ENCODE results near the gene CTIF.
"Not testable (repeated sequence)": the region's sequence is repeated elsewhere in the genome, so short reads cannot be mapped to it uniquely, and the experiment has no call there.

CTIF gene

GRCh38 chr18:48858676-48859075 is 319.8 kb downstream of the CTIF start:
- DNase-seq (ENCODE audit: low read depth in 1 of 2, low spot score in 1 of 2), result no peak

DNA sequence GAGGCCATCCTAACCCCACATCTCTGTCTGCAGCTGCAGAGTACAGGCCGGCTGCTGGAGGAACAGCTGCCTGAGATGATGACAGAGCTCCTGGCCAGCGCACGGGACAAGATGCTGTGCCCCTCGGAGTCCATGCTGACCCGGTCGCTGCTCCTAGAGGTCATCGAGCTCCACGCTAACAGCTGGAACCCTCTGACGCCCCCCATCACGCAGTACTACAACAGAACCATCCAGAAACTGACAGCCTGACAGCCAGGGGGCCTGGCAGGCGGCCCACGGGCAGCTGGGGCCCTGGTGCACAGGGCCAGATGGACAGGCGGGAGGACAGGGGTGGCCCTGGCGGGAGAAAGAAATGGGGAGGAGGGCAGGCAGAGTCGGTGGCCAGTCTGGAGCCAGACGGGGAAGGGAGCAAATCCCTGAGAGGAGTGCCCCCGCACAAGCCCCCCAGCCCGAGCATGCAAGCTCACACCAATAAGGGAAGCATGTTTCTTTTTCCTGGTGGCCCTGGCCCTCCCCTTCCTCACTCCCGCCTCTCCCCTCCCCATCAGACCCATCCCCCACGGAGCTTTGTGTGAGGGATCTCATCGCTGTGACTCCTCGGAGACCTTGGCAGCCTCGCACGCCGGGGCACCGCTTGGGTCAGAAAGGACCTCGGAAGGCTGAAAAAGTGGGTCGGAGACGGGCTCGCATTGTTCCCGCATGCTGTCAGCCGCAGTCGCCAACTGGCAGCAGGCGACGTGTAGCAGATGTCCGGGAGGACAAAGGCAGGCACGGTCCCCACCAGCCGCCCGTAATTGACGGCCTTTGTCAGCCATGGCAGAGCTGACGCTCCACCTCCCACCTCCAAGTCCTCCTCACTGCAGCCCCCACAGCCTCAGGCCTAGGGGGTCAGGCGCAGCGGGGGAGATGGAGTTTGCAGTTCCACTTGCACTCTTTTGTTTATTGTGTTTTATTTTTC is 320.8 kb downstream of the CTIF start:
- no peak for DNase-seq (ENCODE audit: low read depth in 1 of 2, low spot score in 1 of 2)

DNA sequence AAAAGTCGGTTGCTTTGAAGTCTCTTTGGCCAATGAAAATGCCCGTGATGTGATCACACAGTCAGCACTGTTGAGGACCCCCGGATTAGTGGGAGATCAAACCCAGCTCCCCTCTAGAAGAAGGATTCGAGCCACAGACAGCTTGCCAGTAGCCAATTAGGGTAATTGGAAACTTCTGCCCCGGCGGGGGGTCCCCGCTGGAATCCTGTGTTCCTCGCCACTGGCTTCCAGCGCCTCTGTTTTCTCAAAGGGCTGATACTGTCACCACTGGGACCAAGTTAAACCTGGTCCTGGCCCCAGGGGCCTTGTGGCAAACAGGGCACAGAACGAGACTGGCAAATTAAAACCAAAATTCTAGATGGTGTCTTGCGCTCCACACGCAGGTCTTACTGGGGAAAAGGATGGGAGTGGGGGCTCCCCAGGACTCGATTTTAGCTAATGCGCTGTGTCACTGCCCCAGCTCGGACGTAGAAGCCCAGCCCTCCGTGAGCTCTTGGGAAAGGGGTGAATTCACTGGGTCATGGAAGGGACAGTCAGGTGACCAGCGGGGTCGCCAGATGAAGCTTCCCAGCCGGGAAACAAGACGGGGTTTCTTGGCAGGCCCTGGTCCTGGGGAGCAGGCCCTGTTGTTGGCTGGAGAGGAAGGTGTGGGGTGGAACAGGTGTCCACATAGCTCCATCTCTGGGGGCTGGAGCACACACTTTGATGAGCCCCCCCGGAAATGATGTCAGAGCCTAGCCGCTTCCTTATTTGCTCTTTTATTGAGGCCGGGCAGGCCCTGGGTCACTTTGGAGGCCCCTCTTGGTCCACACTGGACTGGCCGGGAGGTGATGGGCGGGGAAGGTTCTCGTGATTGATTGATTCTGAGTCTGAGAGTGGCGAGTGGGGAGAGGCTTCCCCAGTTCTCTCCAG is 321.7 kb downstream of the CTIF start:
- no peak for DNase-seq (ENCODE audit: low read depth in 1 of 2, low spot score in 1 of 2)

DNA sequence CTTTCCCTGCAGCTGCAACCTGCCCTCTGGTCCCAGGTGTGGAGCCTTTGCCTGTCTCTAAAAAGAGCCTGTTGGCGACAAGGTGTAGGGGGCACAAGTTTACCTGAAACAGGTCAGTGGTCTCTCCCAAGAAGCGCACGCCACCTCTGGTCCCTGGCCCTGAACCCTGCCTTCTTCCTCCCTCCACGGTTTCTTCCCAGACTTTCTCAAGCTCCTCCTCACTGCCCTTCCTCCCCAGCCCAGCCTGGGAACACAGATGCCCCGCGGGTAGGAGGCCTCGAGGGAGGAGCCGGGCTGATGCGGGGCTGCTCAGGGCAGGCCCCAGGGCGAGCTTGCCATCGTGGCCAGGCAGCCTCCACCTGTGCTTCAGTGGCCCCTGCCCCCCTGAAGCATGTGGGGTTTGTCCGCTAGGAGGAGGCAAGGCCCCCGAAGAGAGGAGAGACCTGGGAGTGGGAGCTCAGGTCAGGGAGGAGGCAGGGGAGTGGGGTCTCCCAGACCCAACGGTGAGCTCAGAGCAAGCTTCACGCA is 322.4 kb downstream of the CTIF start:
- DNase-seq (ENCODE audit: low read depth in 1 of 2, low spot score in 1 of 2), result no peak

DNA sequence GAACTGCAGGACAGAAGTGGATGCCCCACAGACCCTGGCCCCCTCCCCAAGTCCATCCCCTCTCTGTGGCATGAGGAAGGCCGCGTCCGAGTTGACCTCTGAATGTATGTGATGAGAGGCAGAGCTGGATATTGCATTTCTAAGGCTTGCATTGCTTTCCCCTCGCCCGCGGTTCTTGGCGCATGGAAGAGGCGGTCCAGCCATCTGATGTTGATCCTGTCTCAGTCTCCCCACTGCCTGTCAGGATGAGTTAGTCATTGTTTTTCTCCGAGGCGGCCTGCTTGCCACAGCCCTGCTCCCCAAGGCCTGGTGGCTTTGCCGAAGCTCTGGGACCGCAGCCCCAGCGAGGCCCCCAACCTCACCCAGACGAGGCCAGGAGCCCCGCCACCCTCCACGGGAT is 323.3 kb downstream of the CTIF start:
- no peak for DNase-seq (ENCODE audit: low read depth in 1 of 2, low spot score in 1 of 2)

- no peak for DNase-seq (ENCODE audit: low read depth in 1 of 2, low spot score in 1 of 2)
Observed at GRCh38 chr18:48862678-48863270, 323.9 kb downstream of the CTIF start.

DNA sequence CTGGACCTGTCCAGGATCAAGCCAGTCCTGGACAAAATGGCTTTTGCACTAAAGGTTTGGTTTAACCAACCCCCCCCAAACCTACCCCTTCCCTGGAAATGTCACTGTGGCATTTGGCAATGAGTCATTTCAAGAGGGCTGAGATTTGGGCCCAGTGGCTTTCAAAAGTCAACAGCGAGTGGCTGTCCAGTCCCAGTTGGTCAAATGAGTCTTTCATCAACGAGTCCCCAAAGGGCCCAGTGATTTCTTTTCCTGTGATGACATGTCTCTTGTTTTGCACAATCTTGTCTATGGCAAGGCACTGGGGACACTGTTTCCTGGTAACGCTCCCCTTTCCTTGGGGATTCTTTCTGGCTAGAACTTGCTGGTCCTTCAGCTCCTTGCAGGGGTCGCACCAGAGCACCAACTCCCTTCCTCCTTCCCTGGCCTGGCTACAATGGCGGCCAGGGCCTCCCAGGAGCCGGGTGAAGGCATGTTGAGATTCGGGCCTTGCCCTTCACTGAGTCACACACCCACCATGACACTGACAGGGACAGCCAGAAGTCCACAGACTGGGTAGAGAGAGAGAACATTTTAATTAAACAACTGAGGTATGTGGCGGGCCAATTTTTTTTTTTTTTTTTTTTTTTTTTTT is 324.7 kb downstream of the CTIF start:
- no peak for DNase-seq (ENCODE audit: low read depth in 1 of 2, low spot score in 1 of 2)

DNA sequence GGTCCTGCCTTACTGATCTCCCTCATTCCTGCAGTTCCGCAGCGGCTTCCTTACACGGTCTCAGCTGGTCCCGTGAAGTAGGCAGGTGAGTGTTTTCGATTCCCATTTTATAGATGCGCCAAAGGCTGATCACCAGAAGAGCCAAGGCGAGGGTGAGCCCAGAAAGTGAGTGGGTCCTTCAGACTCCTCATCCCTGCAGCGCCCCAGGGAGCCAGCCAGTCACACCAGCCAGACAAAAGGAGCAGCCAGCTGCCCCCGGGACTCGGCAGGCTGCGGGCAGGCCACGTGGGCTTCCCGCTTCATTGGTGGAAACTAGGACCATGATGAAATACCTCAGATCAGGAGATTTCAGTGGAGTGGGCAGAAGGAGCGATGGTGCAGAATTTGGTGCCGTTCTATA is 326.0 kb downstream of the CTIF start:
- no peak for DNase-seq (ENCODE audit: low read depth in 1 of 2, low spot score in 1 of 2)

- DNase-seq (ENCODE audit: low read depth in 1 of 2, low spot score in 1 of 2), result no peak
Observed at GRCh38 chr18:48866028-48866733, 327.4 kb downstream of the CTIF start.

GRCh38 chr18:48866856-48867255 is 328.0 kb downstream of the CTIF start:
- DNase-seq (ENCODE audit: low read depth in 1 of 2, low spot score in 1 of 2), result no peak

DNA sequence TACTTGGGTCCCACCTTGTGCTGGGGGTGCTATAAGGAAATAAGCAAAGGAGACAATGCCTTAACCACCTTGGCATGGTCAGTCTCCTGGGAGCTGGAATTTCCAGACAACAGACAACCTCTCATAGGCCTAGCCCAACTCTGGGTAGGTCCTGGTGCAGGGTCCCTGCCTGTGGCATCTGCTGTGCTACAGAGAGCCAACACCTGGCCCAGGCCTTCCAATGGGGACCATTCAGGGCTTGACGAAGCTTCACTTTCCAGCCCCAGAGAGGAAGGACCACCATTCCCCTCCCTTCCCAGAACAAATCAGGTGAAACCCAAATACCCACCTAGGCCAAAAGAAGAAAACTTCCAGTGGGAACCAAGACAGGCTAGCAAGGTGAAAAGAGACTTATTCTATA is 329.1 kb downstream of the CTIF start:
- no peak for DNase-seq (ENCODE audit: low read depth in 1 of 2, low spot score in 1 of 2)

DNA sequence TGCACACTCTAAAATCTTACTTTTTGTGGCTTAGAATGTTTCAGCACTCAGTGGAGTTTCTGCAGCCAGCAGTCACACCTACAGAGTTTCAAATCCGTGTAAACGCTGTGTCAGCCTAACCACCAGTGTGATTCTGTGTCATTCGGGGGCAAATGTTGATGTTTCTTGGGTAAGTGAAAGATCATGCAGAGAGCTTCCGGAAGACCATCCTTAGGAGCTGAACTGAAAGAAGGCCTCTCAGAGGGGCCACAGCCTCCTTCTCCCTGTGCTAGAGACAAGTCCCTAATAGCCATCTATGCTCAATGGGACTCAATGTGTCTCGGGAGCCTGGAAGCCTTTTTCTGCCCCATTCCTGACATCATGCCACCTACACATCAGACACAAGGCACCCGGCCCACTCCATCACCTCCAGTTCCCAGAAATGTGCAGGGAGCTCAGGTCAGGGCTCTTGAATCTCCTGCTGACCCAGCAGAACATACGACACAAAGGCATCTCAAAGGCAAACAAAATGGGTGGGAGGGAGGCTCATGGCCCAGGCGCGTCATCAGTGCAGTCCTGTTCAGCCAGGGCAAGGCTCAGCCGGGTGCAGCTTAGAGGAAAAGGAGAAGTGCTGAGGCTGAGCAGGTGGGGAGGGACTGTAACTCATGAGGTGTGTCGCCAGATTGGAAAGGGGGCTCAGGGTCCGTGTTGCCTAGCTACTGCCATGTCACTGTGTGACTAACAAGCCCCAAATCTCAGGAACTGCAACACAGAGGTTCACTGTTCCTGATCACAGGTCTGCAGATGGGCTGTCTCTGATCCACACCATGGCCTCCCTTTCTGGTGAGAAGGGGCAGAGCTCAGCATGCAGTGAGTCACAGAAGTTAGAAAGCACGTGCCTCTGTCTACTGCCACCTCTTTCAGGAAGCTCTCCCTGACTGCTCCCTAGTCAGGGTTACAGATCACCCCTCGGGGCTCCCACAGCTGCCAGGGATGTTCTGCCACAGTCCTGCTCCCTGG is 329.9 kb downstream of the CTIF start:
- DNase-seq (ENCODE audit: low read depth in 1 of 2, low spot score in 1 of 2), result peak in 1 of 2 donors; percentile 32

DNA sequence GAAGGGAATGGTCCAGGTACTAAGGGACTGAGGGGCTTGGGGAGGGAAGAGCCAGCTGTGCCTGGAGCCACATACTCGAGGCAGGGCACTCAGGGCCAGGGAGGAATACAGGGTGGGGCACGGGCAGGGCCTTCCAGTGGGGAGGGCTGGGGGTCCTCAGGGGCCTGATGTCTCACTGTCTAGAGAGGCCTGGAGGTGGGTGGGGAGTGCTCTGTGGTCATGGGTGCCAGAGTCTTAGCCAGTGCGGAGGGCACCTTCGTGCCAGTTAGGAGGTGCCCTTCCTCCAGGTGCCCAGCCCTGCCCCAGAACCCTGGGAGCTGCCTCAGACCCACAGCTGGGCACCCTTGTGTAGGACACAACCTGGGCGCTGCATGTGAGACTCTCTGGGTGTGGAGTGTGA is 330.8 kb downstream of the CTIF start:
- no peak for DNase-seq (ENCODE audit: low read depth in 1 of 2, low spot score in 1 of 2)

DNA sequence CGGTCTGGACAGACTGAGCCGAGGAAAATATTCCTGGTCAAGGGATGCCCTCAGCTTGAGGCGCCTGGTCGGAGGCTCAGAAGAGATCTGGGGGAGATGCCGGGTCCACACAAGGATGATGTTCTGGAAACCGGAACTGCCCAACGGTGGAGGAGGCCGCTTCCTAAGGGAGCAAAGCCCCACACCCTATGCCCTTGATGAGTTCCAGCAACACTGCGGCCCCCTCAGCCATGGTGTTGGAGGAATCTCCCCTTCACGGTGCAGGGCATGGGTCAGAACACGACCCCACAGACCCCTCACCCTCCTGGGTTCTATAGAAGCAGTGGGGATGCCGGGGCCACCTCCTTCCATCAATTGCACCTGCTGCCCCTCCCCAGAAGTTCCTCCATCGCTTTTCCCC is 332.1 kb downstream of the CTIF start:
- DNase-seq (ENCODE audit: low read depth in 1 of 2, low spot score in 1 of 2), result not testable (repeated sequence)

- DNase-seq (ENCODE audit: low read depth in 1 of 2, low spot score in 1 of 2), result no peak
Observed at GRCh38 chr18:48871391-48872166, 332.7 kb downstream of the CTIF start.

DNA sequence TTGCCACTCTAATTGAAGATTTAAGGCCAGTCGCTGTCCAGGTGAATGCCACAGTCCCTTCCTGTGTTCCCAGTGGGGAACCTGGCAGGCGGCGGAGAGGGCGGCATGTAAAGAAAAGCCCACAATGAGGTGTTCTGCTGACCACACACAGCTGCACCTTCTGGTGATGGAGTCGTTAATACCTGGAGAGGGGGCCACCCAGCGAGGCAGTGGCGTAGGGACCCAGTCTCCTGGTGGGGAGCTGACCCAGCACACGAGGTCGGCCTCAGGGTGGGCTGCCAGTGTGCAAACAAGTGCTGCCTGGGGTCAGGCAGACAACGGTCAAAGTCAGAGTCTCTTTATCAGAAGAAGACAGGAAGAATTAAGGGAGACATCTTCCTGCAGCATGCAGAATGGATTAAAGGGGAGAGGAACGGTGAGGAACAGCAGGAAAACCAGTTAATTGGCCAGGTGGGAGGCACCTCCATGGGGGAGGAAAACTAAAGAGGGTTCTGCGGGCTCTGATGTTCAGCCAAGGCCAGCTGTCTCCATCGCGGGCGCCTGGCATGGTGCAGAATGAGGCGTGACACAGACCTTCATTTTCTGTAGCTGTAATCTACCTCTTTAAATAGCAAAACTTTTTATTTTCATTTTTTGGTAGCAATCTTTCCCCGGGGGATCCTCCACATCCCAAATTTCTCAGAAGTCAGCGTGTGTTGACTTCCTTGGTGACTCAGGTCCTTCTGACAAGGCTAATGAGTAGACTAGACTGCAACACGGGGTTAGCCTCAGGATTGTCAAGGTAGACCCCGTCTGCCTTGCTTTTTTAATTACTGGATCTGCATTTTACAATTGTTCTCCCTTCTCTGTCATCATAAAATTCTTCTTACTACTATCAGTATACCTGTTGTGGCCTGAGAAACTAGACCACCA is 333.7 kb downstream of the CTIF start:
- no peak for DNase-seq (ENCODE audit: low read depth in 1 of 2, low spot score in 1 of 2)

- DNase-seq (ENCODE audit: low read depth in 1 of 2, low spot score in 1 of 2), result no peak
Observed at GRCh38 chr18:48874233-48874632, 335.4 kb downstream of the CTIF start.
